ENCODE data around the gene SLX9.

Gene SLX9

DNA sequence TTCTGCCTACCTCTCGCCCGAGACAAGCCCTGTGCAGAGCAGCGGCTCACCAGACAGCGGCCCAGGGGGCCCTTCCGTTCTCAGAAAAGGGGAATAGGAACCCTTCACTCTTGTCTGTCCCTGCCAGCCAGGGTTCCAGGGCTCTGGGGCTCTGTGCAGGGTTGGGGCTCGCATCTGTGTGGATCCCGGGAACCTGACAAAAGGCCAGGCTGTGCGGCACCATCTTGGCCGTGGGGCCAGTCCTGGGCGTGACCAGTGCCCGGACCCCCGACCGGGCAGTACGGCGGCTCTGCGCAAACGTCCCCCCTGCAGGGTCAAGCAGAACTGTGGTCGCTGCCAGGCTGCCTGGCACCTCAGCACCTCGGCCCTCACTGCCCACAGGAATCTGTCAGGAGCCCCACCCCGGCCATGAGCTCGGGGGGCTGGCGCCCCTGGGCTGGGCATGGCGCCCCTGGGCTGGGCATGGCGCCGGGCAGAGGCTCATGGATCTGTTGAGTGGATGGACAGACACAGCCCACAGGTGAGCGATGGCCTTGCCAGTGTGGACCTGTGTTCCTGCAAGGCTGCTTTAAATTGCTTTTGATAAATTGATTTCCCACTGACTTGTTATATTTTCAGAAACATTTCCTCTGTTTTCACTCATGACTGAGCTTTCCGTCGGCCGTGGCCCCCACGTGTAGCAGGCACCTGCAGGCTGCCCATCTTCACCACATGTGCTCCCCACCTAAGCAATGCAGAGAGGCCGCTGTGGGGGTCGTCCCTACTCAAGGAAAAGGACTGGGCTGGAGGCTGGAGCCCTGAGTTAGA lies 59.0 kb downstream of the SLX9 start:
- Histone ChIP-seq H3K4me1 (ENCODE audit: insufficient read depth, low read length) (no peaks in the 10 kb centered on the region), H3K36me3 (ENCODE audit: insufficient read depth, low read depth, low read length) (no peaks in the 10 kb centered on the region), H3K4me3 (ENCODE audit: low read length) (no peak overlapping the region), H3K27me3 (ENCODE audit: insufficient read depth, low read length) (no peaks in the 10 kb centered on the region), H3K9ac (ENCODE audit: low read depth, low read length) (no peak overlapping the region), H3K9me3 (ENCODE audit: insufficient read depth, low read depth, low read length) (no peaks in the 10 kb centered on the region), H3K27ac (ENCODE audit: low read length) (no peak overlapping the region)

- H3K27ac ChIP-seq (ENCODE audit: low read length): no peak overlapping the region
- H3K36me3 ChIP-seq (ENCODE audit: insufficient read depth, low read depth, low read length): no peaks in the 10 kb centered on the region
- no peaks in the 10 kb centered on the region for H3K27me3 ChIP-seq (ENCODE audit: insufficient read depth, low read length)
- H3K4me1 ChIP-seq (ENCODE audit: insufficient read depth, low read length): no peaks in the 10 kb centered on the region
- no peak overlapping the region for H3K9ac ChIP-seq (ENCODE audit: low read depth, low read length)
- H3K4me3 ChIP-seq (ENCODE audit: low read length): no peak overlapping the region
- no peaks in the 10 kb centered on the region for H3K9me3 ChIP-seq (ENCODE audit: insufficient read depth, low read depth, low read length)
These were observed 59.7 kb downstream of the SLX9 start for GRCh38 chr21:44999428-44999971.

GRCh38 chr21:44999972-45000636 lies 60.3 kb downstream of the SLX9 start:
- H3K27ac ChIP-seq (ENCODE audit: low read length): no peak overlapping the region
- no peaks in the 10 kb centered on the region for H3K36me3 ChIP-seq (ENCODE audit: insufficient read depth, low read depth, low read length)
- H3K4me1 ChIP-seq (ENCODE audit: insufficient read depth, low read length): no peaks in the 10 kb centered on the region
- H3K9ac ChIP-seq (ENCODE audit: low read depth, low read length): no peak overlapping the region
- no peak overlapping the region for H3K4me3 ChIP-seq (ENCODE audit: low read length)
- H3K27me3 ChIP-seq (ENCODE audit: insufficient read depth, low read length): no peaks in the 10 kb centered on the region
- H3K9me3 ChIP-seq (ENCODE audit: insufficient read depth, low read depth, low read length): no peaks in the 10 kb centered on the region

GRCh38 chr21:45000637-45001133 lies 60.9 kb downstream of the SLX9 start:
- H3K4me1 ChIP-seq (ENCODE audit: insufficient read depth, low read length): no peaks in the 10 kb centered on the region
- H3K36me3 ChIP-seq (ENCODE audit: insufficient read depth, low read depth, low read length): no peaks in the 10 kb centered on the region
- no peak overlapping the region for H3K9ac ChIP-seq (ENCODE audit: low read depth, low read length)
- H3K27ac ChIP-seq (ENCODE audit: low read length): no peak overlapping the region
- H3K27me3 ChIP-seq (ENCODE audit: insufficient read depth, low read length): no peaks in the 10 kb centered on the region
- no peak overlapping the region for H3K4me3 ChIP-seq (ENCODE audit: low read length)
- no peaks in the 10 kb centered on the region for H3K9me3 ChIP-seq (ENCODE audit: insufficient read depth, low read depth, low read length)

DNA sequence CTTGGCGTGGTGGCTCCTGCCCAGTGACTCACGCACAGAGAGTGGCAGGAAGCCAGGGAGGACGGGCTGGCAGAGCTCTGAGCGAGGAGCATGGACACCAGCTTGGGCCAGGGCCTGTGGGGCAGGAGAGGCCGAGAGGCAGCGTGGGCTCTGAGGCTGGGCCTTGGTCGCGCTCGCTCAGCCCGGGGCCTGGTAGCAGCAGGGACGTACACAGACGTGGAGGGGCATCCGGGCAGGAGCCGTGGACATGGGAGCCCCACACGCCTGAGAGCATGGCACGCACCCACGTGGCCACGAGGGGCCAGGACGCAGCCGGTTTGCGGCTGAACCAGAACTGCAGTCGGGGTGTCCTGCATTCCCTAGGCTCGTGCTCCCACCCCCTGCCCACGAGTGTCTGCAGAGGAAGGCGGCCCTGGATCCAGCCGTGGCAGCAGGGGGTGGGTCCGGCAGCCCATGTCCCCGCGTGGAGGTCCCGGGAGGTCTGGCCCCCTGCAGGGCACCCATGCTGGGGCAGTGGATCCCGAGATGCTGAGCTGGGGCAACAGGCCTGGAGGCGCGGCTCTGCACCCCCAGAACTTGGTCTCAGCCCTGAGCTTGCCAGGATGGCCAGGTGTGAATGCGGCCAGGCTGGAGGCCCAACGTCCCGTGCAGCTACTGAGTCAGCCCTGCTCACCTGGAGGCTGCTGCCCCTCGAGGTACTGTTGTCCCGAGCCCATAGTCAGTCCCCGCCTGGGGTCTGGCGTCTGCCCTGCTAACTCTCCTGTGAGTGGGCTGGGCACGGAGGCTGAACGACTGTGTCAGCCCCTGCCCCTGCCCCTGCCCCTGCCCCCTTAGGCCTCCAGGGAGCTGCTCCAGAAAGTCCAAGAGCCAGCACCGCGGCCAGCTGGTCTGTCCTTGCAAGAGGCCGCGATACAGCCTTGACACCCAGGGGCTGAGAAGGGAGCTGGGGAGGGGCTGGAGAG lies 61.6 kb downstream of the SLX9 start:
- no peaks in the 10 kb centered on the region for H3K9me3 ChIP-seq (ENCODE audit: insufficient read depth, low read depth, low read length)
- H3K9ac ChIP-seq (ENCODE audit: low read depth, low read length): no peak overlapping the region
- no peaks in the 10 kb centered on the region for H3K27me3 ChIP-seq (ENCODE audit: insufficient read depth, low read length)
- no peaks in the 10 kb centered on the region for H3K36me3 ChIP-seq (ENCODE audit: insufficient read depth, low read depth, low read length)
- H3K4me1 ChIP-seq (ENCODE audit: insufficient read depth, low read length): no peaks in the 10 kb centered on the region
- no peak overlapping the region for H3K27ac ChIP-seq (ENCODE audit: low read length)
- no peak overlapping the region for H3K4me3 ChIP-seq (ENCODE audit: low read length)

- Histone ChIP-seq H3K27ac (ENCODE audit: low read length) (no peak overlapping the region), H3K9me3 (ENCODE audit: insufficient read depth, low read depth, low read length) (no peaks in the 10 kb centered on the region), H3K4me3 (ENCODE audit: low read length) (no peak overlapping the region), H3K4me1 (ENCODE audit: insufficient read depth, low read length) (no peaks in the 10 kb centered on the region), H3K27me3 (ENCODE audit: insufficient read depth, low read length) (no peaks in the 10 kb centered on the region), H3K9ac (ENCODE audit: low read depth, low read length) (no peak overlapping the region), H3K36me3 (ENCODE audit: insufficient read depth, low read depth, low read length) (no peaks in the 10 kb centered on the region)
These were observed 62.8 kb downstream of the SLX9 start for GRCh38 chr21:45002381-45003204.

DNA sequence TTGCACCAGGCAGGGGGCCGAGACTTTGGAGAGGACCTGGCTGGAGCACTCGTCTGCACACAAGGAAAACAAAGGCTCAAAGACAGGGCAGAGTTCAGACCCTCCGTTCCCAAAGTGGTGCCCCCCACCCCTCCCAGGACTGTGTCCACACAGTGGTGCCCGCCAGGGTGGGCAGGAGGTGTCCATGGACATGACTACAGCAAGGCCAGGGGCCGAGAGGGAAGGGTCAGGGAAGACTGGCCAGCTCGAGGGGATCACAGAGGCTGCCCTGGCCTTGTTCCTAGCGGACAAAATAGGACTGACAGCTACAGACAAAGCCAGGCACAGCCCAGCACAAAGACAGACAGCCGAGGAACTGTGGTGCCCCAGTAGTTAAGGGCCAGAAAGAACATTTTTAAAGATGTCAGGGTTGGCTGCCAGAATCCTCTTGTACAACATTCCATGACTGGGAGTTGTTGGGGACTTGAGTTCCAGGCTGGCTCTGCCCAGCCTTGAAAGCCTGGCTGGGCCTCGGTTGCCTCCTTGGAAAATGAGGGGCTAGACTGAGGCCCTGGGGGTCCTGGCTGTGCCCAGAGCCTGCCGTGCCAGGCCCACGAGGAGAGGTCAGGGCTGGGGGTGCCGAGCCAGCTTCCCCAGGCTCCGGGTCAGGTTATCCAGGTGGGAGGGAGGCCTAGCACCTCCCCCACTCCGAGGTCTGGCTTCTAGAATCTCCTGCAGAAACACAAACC lies 63.7 kb downstream of the SLX9 start:
- Histone ChIP-seq H3K4me3 (ENCODE audit: low read length) (no peak overlapping the region), H3K36me3 (ENCODE audit: insufficient read depth, low read depth, low read length) (no peaks in the 10 kb centered on the region), H3K9me3 (ENCODE audit: insufficient read depth, low read depth, low read length) (no peaks in the 10 kb centered on the region), H3K9ac (ENCODE audit: low read depth, low read length) (no peak overlapping the region), H3K27me3 (ENCODE audit: insufficient read depth, low read length) (no peaks in the 10 kb centered on the region), H3K4me1 (ENCODE audit: insufficient read depth, low read length) (no peaks in the 10 kb centered on the region), H3K27ac (ENCODE audit: low read length) (no peak overlapping the region)

DNA sequence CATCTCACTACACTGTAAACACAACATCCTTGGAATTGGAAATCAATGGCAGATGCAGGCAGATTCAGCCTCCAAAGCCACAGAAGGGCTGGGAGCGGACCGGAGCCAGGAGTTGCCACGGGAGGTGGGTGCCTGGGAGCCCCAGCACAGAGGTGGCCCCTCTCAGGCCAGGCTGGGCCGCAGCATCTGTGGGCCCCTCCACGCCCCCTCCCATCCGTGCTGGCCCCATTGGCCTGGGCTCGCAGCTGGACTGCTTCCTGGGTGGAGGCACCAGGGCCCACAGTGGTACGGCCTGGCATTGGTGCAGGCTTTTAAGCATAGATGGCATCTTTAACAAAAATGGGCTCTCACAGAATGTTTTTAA lies 64.2 kb downstream of the SLX9 start:
- Histone ChIP-seq H3K9ac (ENCODE audit: low read depth, low read length) (no peak overlapping the region), H3K36me3 (ENCODE audit: insufficient read depth, low read depth, low read length) (no peaks in the 10 kb centered on the region), H3K9me3 (ENCODE audit: insufficient read depth, low read depth, low read length) (no peaks in the 10 kb centered on the region), H3K27me3 (ENCODE audit: insufficient read depth, low read length) (no peaks in the 10 kb centered on the region), H3K27ac (ENCODE audit: low read length) (no peak overlapping the region), H3K4me1 (ENCODE audit: insufficient read depth, low read length) (no peaks in the 10 kb centered on the region), H3K4me3 (ENCODE audit: low read length) (no peak overlapping the region)

DNA sequence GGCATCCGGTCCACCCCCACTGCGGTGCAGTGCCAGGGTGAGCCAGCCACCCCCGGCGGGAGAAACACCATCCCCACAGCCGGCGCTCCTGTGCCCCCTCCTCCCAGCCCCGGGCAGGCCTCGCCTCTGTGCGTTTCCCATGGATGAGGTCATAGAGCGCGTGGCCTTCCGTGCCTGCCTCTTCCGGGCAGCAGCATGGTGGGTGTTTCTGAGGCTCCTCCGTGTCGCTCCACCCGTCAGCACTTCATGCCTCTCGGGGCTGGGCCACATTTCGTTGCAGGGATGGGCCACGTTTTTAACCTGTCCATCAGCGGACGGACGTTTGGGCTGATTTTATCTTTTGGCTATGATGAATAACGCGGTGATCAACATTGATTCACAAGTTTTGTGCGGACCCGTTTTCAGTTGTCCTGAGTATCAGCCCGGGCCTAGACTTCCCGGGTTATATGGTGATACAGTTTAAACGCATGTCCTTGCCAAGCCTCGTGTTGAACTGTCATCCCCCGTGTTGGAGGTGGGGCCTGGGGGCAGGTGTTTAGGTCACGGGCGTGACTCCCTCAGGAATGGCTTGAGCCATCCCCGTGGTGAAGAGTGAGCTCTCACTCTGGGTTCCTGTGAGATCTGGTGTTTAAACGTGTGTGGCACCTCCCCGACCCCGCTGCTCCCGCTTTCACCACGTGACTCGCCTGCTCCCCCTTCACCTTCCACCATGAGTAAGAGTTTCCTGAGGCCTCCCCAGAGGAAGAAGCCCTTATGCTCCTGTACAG lies 64.8 kb downstream of the SLX9 start:
- no peak overlapping the region for H3K9ac ChIP-seq (ENCODE audit: low read depth, low read length)
- no peaks in the 10 kb centered on the region for H3K9me3 ChIP-seq (ENCODE audit: insufficient read depth, low read depth, low read length)
- no peaks in the 10 kb centered on the region for H3K36me3 ChIP-seq (ENCODE audit: insufficient read depth, low read depth, low read length)
- H3K4me3 ChIP-seq (ENCODE audit: low read length): no peak overlapping the region
- H3K27ac ChIP-seq (ENCODE audit: low read length): no peak overlapping the region
- no peaks in the 10 kb centered on the region for H3K27me3 ChIP-seq (ENCODE audit: insufficient read depth, low read length)
- H3K4me1 ChIP-seq (ENCODE audit: insufficient read depth, low read length): no peaks in the 10 kb centered on the region

DNA sequence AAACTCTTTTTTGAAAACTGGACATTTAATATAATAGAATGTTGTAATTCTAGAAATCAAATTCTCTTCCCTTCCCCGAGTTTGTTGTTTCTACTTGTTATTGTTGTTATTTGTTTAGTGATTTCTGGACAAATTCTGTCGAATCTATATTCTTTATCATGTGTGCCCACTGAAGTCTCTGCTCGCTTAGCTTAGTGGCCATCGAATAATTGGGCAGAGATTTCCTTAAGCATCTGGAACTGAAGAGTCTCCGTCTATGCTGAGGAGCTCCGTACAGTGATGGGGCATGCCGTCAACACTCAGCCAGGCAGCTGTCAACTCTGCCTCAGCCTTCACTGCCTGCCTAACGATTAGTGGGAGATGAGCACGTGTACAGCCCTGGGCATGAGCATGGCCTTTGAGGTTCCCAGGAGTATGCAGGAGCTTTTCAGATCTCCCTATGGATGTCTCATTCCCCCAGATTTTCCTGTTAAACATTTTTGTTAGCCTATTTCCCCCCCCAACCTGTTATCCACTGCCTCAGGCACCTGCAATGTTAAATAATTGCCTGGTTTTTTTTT lies 66.8 kb downstream of the SLX9 start:
- Histone ChIP-seq H3K27me3 (ENCODE audit: insufficient read depth, low read length) (peaks cover 4% of the 10 kb centered on the region; the same call in 1 of the 2 replicates), H3K36me3 (ENCODE audit: insufficient read depth, low read depth, low read length) (no peaks in the 10 kb centered on the region), H3K27ac (ENCODE audit: low read length) (no peak overlapping the region), H3K9ac (ENCODE audit: low read depth, low read length) (no peak overlapping the region), H3K4me3 (ENCODE audit: low read length) (no peak overlapping the region), H3K4me1 (ENCODE audit: insufficient read depth, low read length) (no peaks in the 10 kb centered on the region), H3K9me3 (ENCODE audit: insufficient read depth, low read depth, low read length) (no peaks in the 10 kb centered on the region)

Measured in iPS-20b (cell line).